ENCODE data around the gene DLEC1. TPM values are rescaled to one million over a fixed set of nuclear protein-coding genes. Genes with fewer than 3 reads are reported as not detected.
A peak's percentile ranks its signal among the peaks of the same experiment; 100 is the strongest.
"Not testable (repeated sequence)": the region's sequence is repeated elsewhere in the genome, so short reads cannot be mapped to it uniquely, and the experiment has no call there.

DLEC1 gene
- polyA plus RNA-seq, 1 experiment = 0.04 TPM

DNA sequence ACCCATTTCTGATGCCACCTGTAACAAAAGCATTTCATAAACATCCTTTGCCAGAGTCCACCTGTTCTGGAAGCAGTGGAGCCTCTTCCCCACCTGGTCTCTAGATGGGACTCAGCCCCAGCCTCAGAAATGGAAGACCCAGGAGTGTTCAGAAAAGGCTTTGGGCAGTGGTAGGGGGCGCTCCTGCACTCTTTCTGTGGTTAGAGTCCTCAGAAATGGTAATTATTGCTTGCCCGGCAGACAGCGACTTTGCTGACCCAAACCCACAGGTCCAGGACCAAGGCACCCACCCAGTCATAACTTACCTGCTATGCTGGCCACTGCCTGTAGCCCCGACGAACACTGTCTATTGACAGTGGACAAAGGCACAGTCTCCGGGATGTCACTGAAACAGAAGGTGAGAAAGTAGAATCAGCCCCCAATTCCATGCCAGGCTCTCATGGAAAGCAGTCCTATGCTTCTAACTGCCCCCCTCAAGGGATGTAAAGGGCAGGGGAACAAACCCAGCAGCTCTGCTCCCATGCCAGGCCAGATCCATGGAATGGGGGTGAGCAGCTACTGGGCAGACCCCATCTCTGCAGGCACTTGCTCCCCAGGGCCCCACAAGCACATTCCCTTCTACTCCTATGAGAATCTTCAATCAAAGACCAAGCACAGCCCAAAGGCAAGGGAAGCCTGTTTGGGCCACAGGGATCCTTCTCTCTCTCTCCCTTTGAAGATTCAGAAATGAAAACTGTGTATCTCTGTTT, 92.8 kb downstream of the DLEC1 start:
- Histone ChIP-seq H3K4me3 (ENCODE audit: low read depth, low read length) (no peak overlapping the region), H3K27me3 (ENCODE audit: control insufficient read depth, insufficient read depth, low read length) (no peaks in the 10 kb centered on the region), H3K9me3 (ENCODE audit: control insufficient read depth, insufficient read depth, low read length) (no peaks in the 10 kb centered on the region; the same call in 1 of the 2 replicates), H3K27ac (ENCODE audit: low read depth, low read length) (no peak overlapping the region)
- no peak for DNase-seq (ENCODE audit: low read depth, low spot score)
- CTCF ChIA-PET = interaction anchor here (0.7 to 4.7 kb wide), 6 partner anchors 13 to 348 kb away, joined by 3 to 20 read pairs (median 4); partner anchors contain the start of gene XYLB
- TF ChIP-seq CTCF (IDR thresholded peaks at IDR 0.05; ENCODE audit: low read depth, low read length) = peak; percentile 63
- POLR2A ChIA-PET = no interaction called here

DNA sequence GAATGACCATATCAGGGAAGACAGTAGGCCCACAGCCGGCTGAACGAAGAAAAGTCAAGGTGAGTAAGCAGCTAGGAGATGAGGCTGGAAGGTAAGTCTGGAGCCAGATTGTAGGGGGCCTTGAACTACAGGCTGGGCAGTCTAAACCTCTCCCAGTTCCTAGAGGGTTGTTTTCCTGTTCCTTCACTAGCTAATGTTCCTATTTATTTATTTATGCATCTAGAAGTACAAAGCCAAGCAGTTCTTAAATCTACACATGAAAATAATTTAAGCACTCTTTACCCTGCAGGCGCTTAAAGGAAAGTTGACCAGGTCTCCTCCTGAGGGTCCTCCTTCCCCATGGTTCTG, 94.2 kb downstream of the DLEC1 start:
- Histone ChIP-seq H3K9me3 (ENCODE audit: control insufficient read depth, insufficient read depth, low read length) (no peaks in the 10 kb centered on the region; the same call in 1 of the 2 replicates), H3K27ac (ENCODE audit: low read depth, low read length) (no peak overlapping the region), H3K4me3 (ENCODE audit: low read depth, low read length) (no peak overlapping the region), H3K27me3 (ENCODE audit: control insufficient read depth, insufficient read depth, low read length) (no peaks in the 10 kb centered on the region)
- POLR2A ChIA-PET = no interaction called here
- CTCF ChIA-PET = interaction anchor here (1.0 to 4.7 kb wide), 2 partner anchors 114 to 213 kb away, joined by 4 to 20 read pairs; partner anchors contain the start of gene XYLB
- TF ChIP-seq CTCF (IDR thresholded peaks at IDR 0.05; ENCODE audit: low read depth, low read length) = no peak
- DNase-seq (ENCODE audit: low read depth, low spot score) = no peak

DNA sequence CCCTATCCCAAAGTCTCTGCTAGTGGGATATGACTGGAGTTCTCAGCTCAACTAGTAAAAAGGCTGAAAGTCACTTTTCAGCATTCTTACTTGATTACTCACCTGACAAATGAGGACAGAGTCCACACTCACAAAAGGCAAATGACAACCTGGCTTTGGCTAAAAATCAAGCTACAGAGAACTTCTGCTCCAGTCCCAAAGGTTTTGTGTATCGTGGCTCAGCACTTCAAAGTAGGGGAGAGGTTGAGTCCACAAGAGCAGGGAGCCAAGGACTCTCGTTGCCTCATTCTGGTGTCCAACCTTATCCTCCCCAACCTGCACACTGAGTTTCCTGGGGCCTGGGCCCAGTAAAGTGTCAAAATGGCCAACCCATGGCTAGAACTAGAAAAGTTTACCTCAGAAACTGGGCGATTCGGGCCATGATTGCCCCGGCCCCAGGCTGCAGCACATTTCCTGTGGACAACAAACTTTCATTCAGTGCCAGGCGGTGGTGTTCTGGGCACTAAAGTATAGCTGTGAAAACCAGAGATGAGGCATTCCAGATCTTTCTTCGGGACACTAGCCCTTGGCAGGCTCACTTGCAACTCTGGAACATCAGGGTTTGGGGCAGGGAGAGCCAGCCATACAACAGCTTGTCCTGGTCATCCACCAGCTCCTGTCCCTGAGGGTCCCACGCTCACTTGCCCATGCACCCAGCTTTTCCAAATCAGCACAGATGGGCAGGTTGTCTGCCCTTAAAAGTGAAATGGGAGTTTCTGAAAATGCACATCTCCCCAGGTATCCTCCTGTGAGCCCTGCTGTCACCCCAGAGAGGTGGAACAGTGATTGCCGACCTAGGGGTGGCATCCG, 94.8 kb downstream of the DLEC1 start:
- no peak for TF ChIP-seq CTCF (IDR thresholded peaks at IDR 0.05; ENCODE audit: low read depth, low read length)
- POLR2A ChIA-PET = no interaction called here

GRCh38 chr3:38134517-38135143, 95.6 kb downstream of the DLEC1 start:
- H3K9me3 ChIP-seq (ENCODE audit: control insufficient read depth, insufficient read depth, low read length); H3K4me3 ChIP-seq (ENCODE audit: low read depth, low read length); H3K27me3 ChIP-seq (ENCODE audit: control insufficient read depth, insufficient read depth, low read length); CTCF ChIA-PET; POLR2A ChIA-PET; DNase-seq (ENCODE audit: low read depth, low spot score); H3K27ac ChIP-seq (ENCODE audit: low read depth, low read length): not testable (repeated sequence)

More for the DNA sequence above, 94.8 kb downstream of the DLEC1 start:
- H3K4me3 ChIP-seq (ENCODE audit: low read depth, low read length) = no peak overlapping the region
- no peaks in the 10 kb centered on the region; the same call in 1 of the 2 replicates for H3K9me3 ChIP-seq (ENCODE audit: control insufficient read depth, insufficient read depth, low read length)
- CTCF ChIA-PET = interaction anchor here (1.0 kb wide), 1 partner anchor 114 kb away, joined by 4 read pairs; no protein-coding TSS in a partner anchor
- no peak overlapping the region for H3K27ac ChIP-seq (ENCODE audit: low read depth, low read length)
- DNase-seq (ENCODE audit: low read depth, low spot score) = no peak
- no peaks in the 10 kb centered on the region for H3K27me3 ChIP-seq (ENCODE audit: control insufficient read depth, insufficient read depth, low read length)

GRCh38 chr3:38135621-38136277, 96.7 kb downstream of the DLEC1 start:
- Histone ChIP-seq H3K27ac (ENCODE audit: low read depth, low read length) (peak overlapping the region; percentile 61), H3K4me3 (ENCODE audit: low read depth, low read length) (peak overlapping the region; percentile 88)
- ChIA-PET POLR2A (interaction anchor here (2.2 kb wide), 1 partner anchor 30 kb away, joined by 27 read pairs; the partner anchor contains the start of gene OXSR1), CTCF (interaction anchor here (1.6 to 2.6 kb wide), 3 partner anchors 112 to 345 kb away, joined by 4 to 13 read pairs (median 9); partner anchors contain the start of gene XYLB)
- H3K9me3 ChIP-seq (ENCODE audit: control insufficient read depth, insufficient read depth, low read length); DNase-seq (ENCODE audit: low read depth, low spot score); H3K27me3 ChIP-seq (ENCODE audit: control insufficient read depth, insufficient read depth, low read length): not testable (repeated sequence)
